ENCODE measurements around the gene CTDSPL.

CTDSPL gene

DNA sequence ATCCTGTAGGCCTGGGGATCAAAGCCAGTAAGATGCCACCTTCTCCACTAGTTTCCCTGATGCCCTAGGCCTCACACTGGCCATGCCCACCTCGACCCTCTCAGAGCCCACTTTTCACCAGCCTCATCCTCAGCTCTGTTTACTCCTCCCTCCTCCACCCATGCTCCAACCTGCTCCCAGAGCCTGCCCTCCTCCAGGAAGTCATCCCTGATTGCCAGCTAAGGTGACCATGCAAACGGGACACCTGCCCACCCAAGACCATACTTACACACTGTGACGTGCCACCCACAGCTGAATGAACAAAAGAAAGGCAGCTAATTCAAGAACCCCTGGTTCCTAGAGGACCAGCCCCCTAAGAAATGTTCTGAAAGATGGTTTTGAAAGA is 158.7 kb downstream of the CTDSPL start:
- H3K27me3 ChIP-seq (ENCODE audit: control insufficient read depth in 2 of 2, insufficient read depth in 2 of 2, low read length in 2 of 2), result no peaks in the 10 kb centered on the region
- no peak overlapping the region for H3K4me3 ChIP-seq (ENCODE audit: low read length in 2 of 2)
- H3K27ac ChIP-seq (ENCODE audit: low read depth in 2 of 2, low read length in 2 of 2), result no peak overlapping the region
- no peak overlapping the region for H3K9ac ChIP-seq (ENCODE audit: low read depth in 1 of 2, low read length in 2 of 2)
- H3K9me3 ChIP-seq (ENCODE audit: control insufficient read depth in 2 of 2, low read length in 2 of 2), result no peaks in the 10 kb centered on the region
- peaks cover 16 to 30% of the 10 kb centered on the region in 2 donors for H3K4me1 ChIP-seq (ENCODE audit: control insufficient read depth in 2 of 2, insufficient read depth in 2 of 2, low read length in 2 of 2)
- H3K36me3 ChIP-seq (ENCODE audit: control insufficient read depth in 2 of 2, insufficient read depth in 2 of 2, low read length in 2 of 2), result peaks cover 37 to 41% of the 10 kb centered on the region in 2 donors

DNA sequence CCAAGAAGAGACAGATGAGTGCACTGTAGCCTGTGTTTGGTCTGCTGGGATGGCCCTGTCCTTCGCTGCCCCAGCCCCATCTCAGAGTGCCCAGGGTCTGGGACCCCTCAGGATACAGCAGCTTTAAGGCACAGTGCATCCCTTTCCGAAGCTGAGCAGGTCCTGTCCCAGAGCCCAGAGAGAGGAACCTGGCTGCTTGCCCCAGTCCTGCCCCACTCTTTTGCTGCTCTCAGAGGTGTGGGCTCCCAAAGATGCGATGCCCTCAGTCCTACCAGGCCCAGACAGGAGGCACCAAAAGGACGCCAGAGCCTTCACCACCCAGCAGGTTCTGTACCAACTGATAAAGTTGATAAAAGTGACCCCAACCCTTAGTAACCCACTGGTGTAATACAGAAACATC is 159.5 kb downstream of the CTDSPL start:
- Histone ChIP-seq H3K27ac (ENCODE audit: low read depth in 2 of 2, low read length in 2 of 2) (no peak overlapping the region), H3K36me3 (ENCODE audit: control insufficient read depth in 2 of 2, insufficient read depth in 2 of 2, low read length in 2 of 2) (peaks cover 29 to 33% of the 10 kb centered on the region in 2 donors), H3K27me3 (ENCODE audit: control insufficient read depth in 2 of 2, insufficient read depth in 2 of 2, low read length in 2 of 2) (no peaks in the 10 kb centered on the region), H3K9me3 (ENCODE audit: control insufficient read depth in 2 of 2, low read length in 2 of 2) (no peaks in the 10 kb centered on the region), H3K4me1 (ENCODE audit: control insufficient read depth in 2 of 2, insufficient read depth in 2 of 2, low read length in 2 of 2) (peaks cover 11 to 30% of the 10 kb centered on the region in 2 donors), H3K9ac (ENCODE audit: low read depth in 1 of 2, low read length in 2 of 2) (no peak overlapping the region), H3K4me3 (ENCODE audit: low read length in 2 of 2) (no peak overlapping the region)

DNA sequence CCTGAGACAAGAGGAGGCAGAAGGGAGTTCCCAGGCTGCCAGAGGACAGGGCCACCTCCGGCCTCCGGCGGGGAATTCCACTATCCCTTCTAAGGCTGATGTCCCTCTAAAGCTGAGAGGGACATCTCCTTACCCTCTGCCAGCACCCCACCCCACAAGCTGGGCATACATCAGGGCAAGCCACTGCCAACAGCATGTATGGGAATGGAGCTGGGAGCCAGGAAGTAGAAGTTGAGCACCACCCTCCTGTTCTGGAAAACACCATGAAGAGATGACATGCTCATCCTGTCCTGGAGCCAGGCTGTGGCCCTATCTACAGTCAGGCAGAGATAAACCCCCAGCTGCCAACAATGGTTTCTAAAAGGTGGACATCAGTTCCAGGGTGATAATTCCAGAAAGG is 160.6 kb downstream of the CTDSPL start:
- Histone ChIP-seq H3K9me3 (ENCODE audit: control insufficient read depth in 2 of 2, low read length in 2 of 2) (no peaks in the 10 kb centered on the region), H3K4me3 (ENCODE audit: low read length in 2 of 2) (no peak overlapping the region), H3K4me1 (ENCODE audit: control insufficient read depth in 2 of 2, insufficient read depth in 2 of 2, low read length in 2 of 2) (peaks cover 11 to 27% of the 10 kb centered on the region in 2 donors), H3K36me3 (ENCODE audit: control insufficient read depth in 2 of 2, insufficient read depth in 2 of 2, low read length in 2 of 2) (peaks cover 19 to 22% of the 10 kb centered on the region in 2 donors), H3K27me3 (ENCODE audit: control insufficient read depth in 2 of 2, insufficient read depth in 2 of 2, low read length in 2 of 2) (no peaks in the 10 kb centered on the region), H3K9ac (ENCODE audit: low read depth in 1 of 2, low read length in 2 of 2) (no peak overlapping the region), H3K27ac (ENCODE audit: low read depth in 2 of 2, low read length in 2 of 2) (no peak overlapping the region)

DNA sequence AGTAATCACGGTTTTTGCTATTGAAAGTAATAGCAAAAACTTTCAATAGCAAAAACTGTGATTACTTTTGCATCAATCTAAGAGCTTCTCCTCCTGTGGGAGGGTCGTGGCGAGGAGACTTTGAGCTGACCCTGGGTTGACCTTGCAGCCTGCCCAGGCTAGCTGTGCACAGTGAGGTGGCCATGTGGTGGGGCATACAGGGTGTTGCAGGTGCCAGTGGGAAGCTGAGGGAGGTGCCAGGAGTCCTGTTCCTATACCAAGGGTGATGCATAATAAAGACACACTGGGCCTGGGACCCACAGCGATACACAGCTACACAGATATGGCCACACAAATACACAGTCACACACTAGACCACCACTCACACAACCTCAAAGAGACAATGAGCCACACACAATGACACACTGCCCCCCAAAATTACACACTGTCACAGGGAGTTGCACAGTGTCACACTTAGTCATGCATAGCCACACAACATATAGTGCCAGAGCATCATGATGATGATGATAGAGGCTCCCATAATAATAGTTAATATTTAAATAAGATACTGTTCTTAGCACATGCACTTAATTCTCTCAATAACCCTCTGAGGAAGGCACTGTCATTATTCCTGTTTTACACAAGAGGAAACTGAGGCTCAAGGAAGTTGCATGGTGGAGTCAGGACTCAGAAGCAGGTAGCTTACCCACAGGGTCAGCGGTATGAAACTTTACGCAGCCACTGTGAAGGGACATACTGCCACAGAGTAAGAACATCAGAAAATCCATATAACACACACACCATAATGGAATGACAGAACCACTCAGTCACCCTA is 161.4 kb downstream of the CTDSPL start:
- H3K4me1 ChIP-seq (ENCODE audit: control insufficient read depth in 2 of 2, insufficient read depth in 2 of 2, low read length in 2 of 2), result peaks cover 11 to 27% of the 10 kb centered on the region in 2 donors
- H3K4me3 ChIP-seq (ENCODE audit: low read length in 2 of 2), result peak overlapping the region; percentile 84 to 94
- peaks cover 11 to 14% of the 10 kb centered on the region in 2 donors for H3K36me3 ChIP-seq (ENCODE audit: control insufficient read depth in 2 of 2, insufficient read depth in 2 of 2, low read length in 2 of 2)
- H3K27ac ChIP-seq (ENCODE audit: low read depth in 2 of 2, low read length in 2 of 2), result peak overlapping the region in 1 of 2 donors; percentile 97
- H3K9me3 ChIP-seq (ENCODE audit: control insufficient read depth in 2 of 2, low read length in 2 of 2), result no peaks in the 10 kb centered on the region
- H3K27me3 ChIP-seq (ENCODE audit: control insufficient read depth in 2 of 2, insufficient read depth in 2 of 2, low read length in 2 of 2), result no peaks in the 10 kb centered on the region
- H3K9ac ChIP-seq (ENCODE audit: low read depth in 1 of 2, low read length in 2 of 2), result peak overlapping the region; percentile 86 to 89

DNA sequence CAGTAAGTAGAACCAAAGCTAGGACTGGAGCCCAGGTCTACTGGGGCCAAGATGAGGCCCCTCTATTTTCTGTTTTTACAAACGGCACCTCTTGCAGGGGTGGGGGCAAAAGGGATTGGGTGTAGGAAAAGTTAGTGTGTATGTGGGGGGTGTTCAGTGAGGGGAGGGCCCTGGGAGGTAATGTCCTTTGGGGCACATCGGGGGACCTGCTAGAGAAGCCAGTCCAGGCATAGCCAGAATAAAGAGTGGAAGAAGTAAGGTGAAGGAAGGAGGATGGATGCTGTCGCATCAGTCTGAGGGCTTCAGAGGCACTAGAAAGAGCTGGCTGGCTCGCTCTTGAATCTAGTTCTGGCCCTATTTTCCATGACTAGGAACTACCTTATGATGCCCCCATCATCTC is 165.2 kb downstream of the CTDSPL start:
- no peak overlapping the region for H3K9ac ChIP-seq (ENCODE audit: low read depth in 1 of 2, low read length in 2 of 2)
- H3K36me3 ChIP-seq (ENCODE audit: control insufficient read depth in 2 of 2, insufficient read depth in 2 of 2, low read length in 2 of 2), result no peaks in the 10 kb centered on the region
- no peak overlapping the region for H3K4me3 ChIP-seq (ENCODE audit: low read length in 2 of 2)
- peaks cover 0 to 2% of the 10 kb centered on the region in 2 donors for H3K27me3 ChIP-seq (ENCODE audit: control insufficient read depth in 2 of 2, insufficient read depth in 2 of 2, low read length in 2 of 2)
- no peak overlapping the region for H3K27ac ChIP-seq (ENCODE audit: low read depth in 2 of 2, low read length in 2 of 2)
- peaks cover 25 to 41% of the 10 kb centered on the region in 2 donors for H3K4me1 ChIP-seq (ENCODE audit: control insufficient read depth in 2 of 2, insufficient read depth in 2 of 2, low read length in 2 of 2)
- no peaks in the 10 kb centered on the region for H3K9me3 ChIP-seq (ENCODE audit: control insufficient read depth in 2 of 2, low read length in 2 of 2)

DNA sequence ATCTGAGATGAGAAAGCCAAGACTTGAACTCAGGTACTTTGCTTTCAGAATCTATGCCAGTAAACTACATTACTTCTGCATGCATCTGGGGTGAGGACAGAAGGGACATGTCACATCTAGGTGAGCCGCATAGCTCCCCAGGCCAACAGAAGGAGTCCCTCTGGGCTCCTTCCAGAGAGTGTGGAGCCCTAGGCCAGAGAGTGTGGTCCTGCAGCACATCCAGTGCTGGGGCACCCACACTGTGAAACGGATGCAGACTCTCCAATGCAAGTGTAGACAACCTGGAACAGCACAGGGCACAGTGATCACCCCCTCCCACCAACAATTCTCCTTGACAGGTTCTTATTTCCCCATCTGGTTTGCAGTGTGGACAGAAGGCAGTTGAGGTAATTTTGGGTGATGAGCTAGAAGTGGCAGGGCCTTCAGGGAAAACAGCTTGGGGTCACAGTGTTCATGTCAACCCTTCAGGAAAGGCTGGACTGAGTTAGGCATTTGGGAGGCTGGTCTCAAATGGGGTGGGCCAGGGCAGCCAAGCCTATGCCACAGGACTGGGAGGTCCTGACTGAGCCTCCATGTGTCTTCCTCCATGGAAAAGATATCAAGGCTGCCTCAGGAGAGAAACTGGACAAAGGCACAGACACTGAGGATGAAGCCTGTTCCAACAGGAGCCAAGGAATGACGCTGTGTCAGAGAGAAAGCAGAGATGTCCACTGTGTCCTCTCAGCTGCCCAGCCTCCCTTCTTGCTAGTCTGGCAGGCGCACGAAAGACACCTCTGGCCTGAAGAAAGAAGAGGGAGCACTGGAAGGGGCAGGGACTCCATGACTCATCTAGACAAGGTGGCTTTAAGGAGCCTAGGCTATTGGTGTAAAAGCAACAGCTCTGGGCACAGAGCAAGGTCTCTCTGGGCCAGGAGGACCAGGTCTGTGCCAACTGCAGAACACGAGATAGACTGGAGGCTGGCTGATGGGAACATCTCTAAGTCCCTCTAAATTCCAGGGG is 166.1 kb downstream of the CTDSPL start:
- H3K9ac ChIP-seq (ENCODE audit: low read depth in 1 of 2, low read length in 2 of 2), result peak overlapping the region in 1 of 2 donors; percentile 5
- peaks cover 0 to 2% of the 10 kb centered on the region in 2 donors for H3K27me3 ChIP-seq (ENCODE audit: control insufficient read depth in 2 of 2, insufficient read depth in 2 of 2, low read length in 2 of 2)
- H3K4me3 ChIP-seq (ENCODE audit: low read length in 2 of 2), result no peak overlapping the region
- no peaks in the 10 kb centered on the region for H3K36me3 ChIP-seq (ENCODE audit: control insufficient read depth in 2 of 2, insufficient read depth in 2 of 2, low read length in 2 of 2)
- H3K27ac ChIP-seq (ENCODE audit: low read depth in 2 of 2, low read length in 2 of 2), result no peak overlapping the region
- no peaks in the 10 kb centered on the region for H3K9me3 ChIP-seq (ENCODE audit: control insufficient read depth in 2 of 2, low read length in 2 of 2)
- peaks cover 25 to 45% of the 10 kb centered on the region in 2 donors for H3K4me1 ChIP-seq (ENCODE audit: control insufficient read depth in 2 of 2, insufficient read depth in 2 of 2, low read length in 2 of 2)

DNA sequence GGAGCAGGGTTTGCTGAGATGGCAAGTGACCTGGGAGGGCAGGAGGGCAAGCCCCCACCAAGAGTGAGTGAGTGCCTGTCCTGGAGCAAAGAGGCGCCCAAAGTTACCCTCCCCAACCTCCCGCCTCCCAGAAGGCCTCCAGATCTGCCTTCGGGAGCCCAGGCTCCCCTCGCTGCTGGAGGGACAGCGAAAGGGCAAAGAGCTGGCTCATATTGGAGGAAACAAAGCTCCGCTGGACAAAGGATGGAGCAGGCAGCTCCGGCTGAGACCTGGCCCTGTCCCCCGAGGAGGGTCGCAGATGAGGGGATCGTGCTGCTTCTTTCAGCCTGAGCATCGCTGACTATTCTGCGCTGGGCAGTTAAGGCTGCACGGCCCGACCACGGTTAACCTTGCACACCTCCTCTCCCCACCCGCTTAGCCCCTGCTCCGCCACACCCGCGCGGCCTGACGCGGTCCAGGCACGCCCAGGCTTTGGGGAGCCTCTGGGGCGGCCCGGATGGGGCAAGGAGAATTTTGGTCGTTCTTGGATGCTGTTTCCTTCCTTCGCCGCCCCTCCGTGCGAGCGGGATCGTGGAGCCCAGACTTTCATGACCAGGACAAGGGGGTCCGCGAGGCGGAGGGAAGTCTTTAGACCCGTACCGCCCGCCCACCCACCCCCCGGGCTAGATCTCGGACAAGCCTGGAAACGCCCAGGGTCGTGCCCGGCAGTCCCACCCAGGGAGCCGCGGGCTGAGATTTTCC is 167.1 kb downstream of the CTDSPL start:
- Histone ChIP-seq H3K9ac (ENCODE audit: low read depth in 1 of 2, low read length in 2 of 2) (peak overlapping the region in 1 of 2 donors; percentile 66), H3K36me3 (ENCODE audit: control insufficient read depth in 2 of 2, insufficient read depth in 2 of 2, low read length in 2 of 2) (no peaks in the 10 kb centered on the region), H3K27ac (ENCODE audit: low read depth in 2 of 2, low read length in 2 of 2) (peak overlapping the region; percentile 56 to 76), H3K27me3 (ENCODE audit: control insufficient read depth in 2 of 2, insufficient read depth in 2 of 2, low read length in 2 of 2) (peaks cover 0 to 2% of the 10 kb centered on the region in 2 donors), H3K4me1 (ENCODE audit: control insufficient read depth in 2 of 2, insufficient read depth in 2 of 2, low read length in 2 of 2) (peaks cover 23 to 39% of the 10 kb centered on the region in 2 donors), H3K9me3 (ENCODE audit: control insufficient read depth in 2 of 2, low read length in 2 of 2) (no peaks in the 10 kb centered on the region), H3K4me3 (ENCODE audit: low read length in 2 of 2) (peak overlapping the region; percentile 52 to 62)

DNA sequence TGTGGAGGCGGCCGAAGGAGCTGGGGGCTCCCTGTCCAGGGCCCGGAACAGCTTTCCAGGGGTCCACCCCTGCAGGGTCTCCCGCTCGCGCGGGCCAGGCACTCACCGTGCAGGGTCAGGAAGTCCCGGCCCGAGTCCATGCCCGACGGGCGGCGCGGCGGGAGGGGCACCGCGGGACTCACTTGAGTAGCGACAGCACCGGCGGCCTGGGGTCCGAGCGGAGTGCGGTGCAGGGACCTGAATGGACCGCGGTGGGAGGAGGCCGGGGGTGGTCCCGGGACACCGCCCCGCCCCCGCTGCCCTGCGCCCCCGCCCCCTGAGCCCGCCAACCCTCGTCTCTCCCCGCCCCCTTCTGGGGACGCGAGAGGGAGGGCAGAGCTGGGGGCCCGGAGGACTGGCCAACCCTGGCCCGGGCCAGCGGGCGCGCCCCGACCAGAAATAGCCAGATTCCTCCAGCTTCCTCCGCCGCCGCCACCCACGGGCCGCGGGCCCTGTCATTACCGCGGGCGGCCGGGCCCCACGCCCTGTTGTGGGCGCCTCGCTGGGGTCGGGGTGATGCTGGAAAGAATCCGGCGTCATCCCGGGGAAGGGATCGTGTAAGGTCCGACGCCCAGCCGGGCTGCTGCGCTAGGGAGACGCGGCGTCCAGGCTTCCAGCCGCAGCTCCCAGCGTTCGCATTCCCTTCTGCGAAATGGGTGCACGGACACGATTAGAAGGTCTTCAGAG is 167.9 kb downstream of the CTDSPL start, which contains the start of gene PLCD1:
Gene PLCD1 (minus strand): TSS at position 243 of the 726 bp plus-strand sequence. CDS start 103 bp downstream, at position 140.
- Histone ChIP-seq H3K36me3 (ENCODE audit: control insufficient read depth in 2 of 2, insufficient read depth in 2 of 2, low read length in 2 of 2) (no peaks in the 10 kb centered on the region), H3K27me3 (ENCODE audit: control insufficient read depth in 2 of 2, insufficient read depth in 2 of 2, low read length in 2 of 2) (peaks cover 0 to 2% of the 10 kb centered on the region in 2 donors), H3K27ac (ENCODE audit: low read depth in 2 of 2, low read length in 2 of 2) (peak within 1 kb of the TSS; percentile 67 to 76), H3K4me1 (ENCODE audit: control insufficient read depth in 2 of 2, insufficient read depth in 2 of 2, low read length in 2 of 2) (peaks cover 23 to 37% of the 10 kb centered on the region in 2 donors), H3K9me3 (ENCODE audit: control insufficient read depth in 2 of 2, low read length in 2 of 2) (no peaks in the 10 kb centered on the region), H3K4me3 (ENCODE audit: low read length in 2 of 2) (peak within 1 kb of the TSS; percentile 65 to 75), H3K9ac (ENCODE audit: low read depth in 1 of 2, low read length in 2 of 2) (peak within 1 kb of the TSS; percentile 74 to 84)
